C1 segment of cervical spinal cord (tissue), 14 donors: ENCODE results near the gene SLC4A11.
"Not testable (repeated sequence)": the region's sequence is repeated elsewhere in the genome, so short reads cannot be mapped to it uniquely, and the experiment has no call there.

ENCODE experiments used
- DNase-seq, 14 donors: peaks; one replicate each; lab custom pipeline; 2025; lab: John Stamatoyannopoulos, UW

SLC4A11 gene

GRCh38 chr20:3227936-3228749 is 10.8 kb downstream of the SLC4A11 start:
- DNase-seq: no peak

GRCh38 chr20:3227506-3227905 is 11.5 kb downstream of the SLC4A11 start:
- no peak for DNase-seq

- DNase-seq: no peak
These were observed 12.1 kb downstream of the SLC4A11 start for GRCh38 chr20:3226864-3227263.

- no peak for DNase-seq
These were observed 12.9 kb downstream of the SLC4A11 start for GRCh38 chr20:3226093-3226492.

- no peak for DNase-seq
These were observed 14.1 kb downstream of the SLC4A11 start for GRCh38 chr20:3224681-3225421.

- DNase-seq: no peak
These were observed 14.9 kb downstream of the SLC4A11 start for GRCh38 chr20:3223994-3224680.

- no peak for DNase-seq
These were observed 15.4 kb downstream of the SLC4A11 start for GRCh38 chr20:3223651-3223993.

GRCh38 chr20:3222635-3223600 is 16.1 kb downstream of the SLC4A11 start:
- DNase-seq: peak in 1 of 14 donors; percentile 17

GRCh38 chr20:3221398-3222226 is 17.4 kb downstream of the SLC4A11 start:
- DNase-seq: no peak

GRCh38 chr20:3218307-3218988 is 20.5 kb downstream of the SLC4A11 start:
- DNase-seq: peak in 8 of 14 donors; percentile 4 to 57 (median 14)

GRCh38 chr20:3215359-3215917 is 23.6 kb downstream of the SLC4A11 start:
- not testable (repeated sequence) for DNase-seq

- DNase-seq: no peak
These were observed 25.8 kb downstream of the SLC4A11 start for GRCh38 chr20:3213226-3213625.

- DNase-seq: no peak
These were observed 28.6 kb downstream of the SLC4A11 start for GRCh38 chr20:3210346-3210745.

- DNase-seq: no peak
These were observed 29.1 kb downstream of the SLC4A11 start for GRCh38 chr20:3209946-3210317.

- DNase-seq: peak in 13 of 14 donors; percentile 19 to 70 (median 47)
These were observed 29.6 kb downstream of the SLC4A11 start, which contains the start of gene ITPA for GRCh38 chr20:3209257-3209945. ITPA (plus strand) TSS chr20:3209498; CDS start chr20:3209552, 54 bp downstream.

- DNase-seq: peak in 3 of 14 donors; percentile 21 to 38 (median 31)
These were observed 30.2 kb downstream of the SLC4A11 start for GRCh38 chr20:3208786-3209256.

- DNase-seq: peak in 13 of 14 donors; percentile 37 to 95 (median 86)
These were observed 34.7 kb downstream of the SLC4A11 start, which contains the start of gene DDRGK1 for GRCh38 chr20:3204124-3204794. DDRGK1 (minus strand) TSS chr20:3204682; CDS start chr20:3204627, 55 bp downstream.
